DND-41 (cell line): ENCODE results near the gene FFAR2.
"Not testable (repeated sequence)": the region's sequence is repeated elsewhere in the genome, so short reads cannot be mapped to it uniquely, and the experiment has no call there.

Experiments used
- ATAC-seq: fragments of 200-7000 bp; cut with Tn5 transposase; 3 replicates; pipeline ENCODE4 v1.9.1; 2021; ENCODE audit warnings: low read depth; ENCODE audit not compliant: insufficient read depth
- DNase-seq: peaks from one replicate; pipeline ENCODE4 v3.0.0-alpha.2; 2020
- H2AFZ ChIP-seq: 2 replicates; pipeline ENCODE4 v1.6.0; 2012; ENCODE audit warnings: low read depth, low read length
- H3K27ac ChIP-seq: 2 replicates; pipeline ENCODE4 v1.5.1; 2012; ENCODE audit warnings: low read length, inconsistent platforms
- H3K27me3 ChIP-seq: fragments of 200-600 bp; sonication (generic); 2 replicates; pipeline ENCODE4 v1.6.0; 2012; ENCODE audit warnings: low read length, mild to moderate bottlenecking, inconsistent platforms; ENCODE audit not compliant: insufficient read depth, poor library complexity
- H3K36me3 ChIP-seq: 2 replicates; pipeline ENCODE4 v1.5.1; 2012; ENCODE audit warnings: low read length, inconsistent platforms; ENCODE audit not compliant: insufficient read depth
- H3K4me1 ChIP-seq: 2 replicates; pipeline ENCODE4 v1.5.1; 2012; ENCODE audit warnings: mild to moderate bottlenecking, low read length; ENCODE audit not compliant: insufficient read depth
- H3K4me2 ChIP-seq: 2 replicates; pipeline ENCODE4 v1.6.0; 2012; ENCODE audit warnings: mild to moderate bottlenecking, moderate library complexity, low read length, inconsistent platforms; ENCODE audit not compliant: insufficient read depth
- H3K4me3 ChIP-seq, 2 experiments: fragments of 200-600 bp in 1 of 2; shearing (Covaris generic) in 1 of 2; 2 replicates each; pipeline ENCODE4 v1.5.1; 2012 to 2016; ENCODE audit warnings: inconsistent platforms in 2 of 2, low read length in 2 of 2, mild to moderate bottlenecking in 2 of 2, low read depth in 1 of 2, moderate library complexity in 1 of 2
- H3K79me2 ChIP-seq: 2 replicates; pipeline ENCODE4 v1.6.0; 2012; ENCODE audit warnings: low read length, inconsistent platforms; ENCODE audit not compliant: insufficient read depth
- H3K9ac ChIP-seq: 2 replicates; pipeline ENCODE4 v1.6.0; 2012; ENCODE audit warnings: low read depth, mild to moderate bottlenecking, inconsistent platforms, low read length, moderate library complexity
- H3K9me3 ChIP-seq: 2 replicates; pipeline ENCODE4 v1.5.1; 2012; ENCODE audit warnings: low read length, moderate library complexity, mild to moderate bottlenecking, inconsistent platforms; ENCODE audit not compliant: insufficient read depth, severe bottlenecking
- H4K20me1 ChIP-seq: 2 replicates; pipeline ENCODE4 v1.6.0; 2012; ENCODE audit warnings: low read length; ENCODE audit not compliant: insufficient read depth
- CTCF ChIP-seq: IDR thresholded peaks from 2 replicates; pipeline ENCODE4 v1.5.1; 2012; ENCODE audit warnings: borderline replicate concordance, low read length, moderate library complexity, mild to moderate bottlenecking; ENCODE audit not compliant: poor library complexity, severe bottlenecking; ENCODE audit errors: extremely low read depth
- EZH2 ChIP-seq: IDR thresholded peaks from 3 replicates; pipeline ENCODE4 v1.6.1; 2012; ENCODE audit warnings: borderline replicate concordance, low read depth, mild to moderate bottlenecking, moderate library complexity, low read length, inconsistent platforms; ENCODE audit not compliant: severe bottlenecking

Gene FFAR2

GRCh38 chr19:35466259-35466658 lies 18.2 kb downstream of the FFAR2 start:
- no peak for TF ChIP-seq CTCF
- TF ChIP-seq EZH2 = no peak
- Histone ChIP-seq H4K20me1 (no peaks in the 10 kb centered on the region), H3K9me3 (no peaks in the 10 kb centered on the region), H3K27ac (no peak overlapping the region), H3K79me2 (no peaks in the 10 kb centered on the region), H3K27me3 (no peaks in the 10 kb centered on the region), H2AFZ (no peak overlapping the region), H3K4me1 (peaks cover 30% of the 10 kb centered on the region), H3K4me2 (no peak overlapping the region), H3K4me3 (no peak overlapping the region), H3K36me3 (no peaks in the 10 kb centered on the region), H3K9ac (no peak overlapping the region)
- DNase-seq (no peak), ATAC-seq (no peak)

- H3K4me3 ChIP-seq = no peak overlapping the region
- no peak for TF ChIP-seq EZH2
- TF ChIP-seq CTCF = peak; percentile 72
- ATAC-seq (peak; percentile 78), DNase-seq (peak; percentile 49)
- H3K36me3 ChIP-seq = no peaks in the 10 kb centered on the region
- H3K27ac ChIP-seq = no peak overlapping the region
- no peaks in the 10 kb centered on the region for H3K27me3 ChIP-seq
- H3K79me2 ChIP-seq = no peaks in the 10 kb centered on the region
- H3K4me2 ChIP-seq = no peak overlapping the region
- H4K20me1 ChIP-seq = no peaks in the 10 kb centered on the region
- H2AFZ ChIP-seq = no peak overlapping the region
- H3K9ac ChIP-seq = no peak overlapping the region
- H3K9me3 ChIP-seq = no peaks in the 10 kb centered on the region
- peaks cover 7% of the 10 kb centered on the region for H3K4me1 ChIP-seq
These were observed 20.6 kb downstream of the FFAR2 start for GRCh38 chr19:35468637-35469036.

- Histone ChIP-seq H3K9me3 (no peaks in the 10 kb centered on the region), H3K4me1 (0 out of 2 replicates have a peak, but pooled peaks cover 2% of the 10 kb centered on the region), H3K4me2 (no peak overlapping the region), H2AFZ (no peak overlapping the region), H3K79me2 (no peaks in the 10 kb centered on the region), H3K27me3 (no peaks in the 10 kb centered on the region), H3K27ac (no peak overlapping the region), H3K36me3 (no peaks in the 10 kb centered on the region), H3K4me3 (no peak overlapping the region), H3K9ac (no peak overlapping the region), H4K20me1 (no peaks in the 10 kb centered on the region)
- ATAC-seq = no peak
- DNase-seq = no peak
- TF ChIP-seq CTCF = no peak
These were observed 22.1 kb downstream of the FFAR2 start for GRCh38 chr19:35470128-35470527.

- H3K4me2 ChIP-seq, ATAC-seq, H3K9ac ChIP-seq, H3K4me1 ChIP-seq, H3K36me3 ChIP-seq, DNase-seq, H4K20me1 ChIP-seq, H3K27me3 ChIP-seq, H3K4me3 ChIP-seq, H3K79me2 ChIP-seq, H2AFZ ChIP-seq, H3K9me3 ChIP-seq, H3K27ac ChIP-seq: not testable (repeated sequence)
These were observed 23.0 kb downstream of the FFAR2 start for GRCh38 chr19:35471075-35471474.
